ENCODE data around the gene PSD2.
"Not testable (repeated sequence)": the region's sequence is repeated elsewhere in the genome, so short reads cannot be mapped to it uniquely, and the experiment has no call there.

The PSD2 gene

GRCh38 chr5:139792218-139792617 is 3.4 kb upstream of the PSD2 start:
- DNase-seq, result no peak

DNA sequence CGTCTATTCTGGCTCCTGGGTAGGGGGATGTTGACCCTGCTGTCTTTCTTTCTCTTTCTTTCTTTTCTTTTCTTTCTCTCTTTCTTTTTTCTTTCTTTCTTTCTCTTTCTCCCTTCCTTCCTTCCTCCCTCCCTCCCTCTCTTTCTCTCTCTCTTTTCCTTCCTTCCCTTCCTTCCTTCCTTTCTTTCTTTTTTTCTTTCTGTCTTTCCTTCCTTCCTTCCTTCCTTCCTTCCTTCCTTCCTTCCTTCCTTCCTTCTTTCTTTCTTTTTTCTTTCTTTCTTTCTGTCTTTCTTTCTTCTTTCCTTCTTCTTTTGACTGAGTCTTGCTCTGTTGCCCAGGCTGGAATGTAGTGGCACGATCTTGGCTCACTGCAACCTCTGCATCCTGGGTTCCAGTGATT is 3.0 kb upstream of the PSD2 start:
- not testable (repeated sequence) for DNase-seq

DNA sequence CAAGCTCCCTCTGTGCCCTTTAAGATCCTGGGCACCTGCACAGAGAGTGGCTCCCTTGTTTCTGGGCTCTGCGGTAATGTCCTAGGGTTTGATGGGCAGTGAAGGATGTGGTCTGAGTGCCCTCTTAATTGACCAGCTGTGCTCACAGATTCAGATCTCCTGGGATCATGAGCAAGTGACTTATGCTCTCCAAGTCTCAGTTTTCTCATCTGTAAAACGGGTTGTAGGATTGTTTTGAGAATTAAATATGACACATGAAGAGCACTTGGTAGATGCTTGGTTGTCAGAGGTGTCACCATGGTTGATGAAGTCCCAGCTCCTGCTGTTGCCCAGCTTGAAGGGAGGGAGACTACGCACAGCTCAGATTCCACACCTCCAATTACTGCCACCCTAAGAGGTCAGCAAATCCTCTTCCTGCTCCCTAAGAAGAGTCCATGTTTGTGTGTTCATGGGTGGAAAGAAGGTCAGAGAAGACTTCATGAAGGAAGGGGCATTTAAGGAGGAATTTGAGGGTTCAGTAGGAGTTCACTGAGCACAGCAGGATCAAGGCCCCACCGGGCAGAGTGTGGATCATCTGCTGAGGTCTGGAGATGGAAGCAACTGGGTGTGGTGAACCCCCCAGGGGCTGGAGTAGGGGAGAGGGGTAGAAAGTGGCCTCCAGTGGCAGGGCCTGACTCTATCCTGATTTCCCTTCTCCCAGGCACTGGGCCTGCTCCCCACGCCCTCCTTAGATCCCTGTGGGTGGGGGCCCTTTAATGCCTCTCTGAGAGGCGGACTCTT is 1.4 kb upstream of the PSD2 start:
- DNase-seq, result no peak

DNA sequence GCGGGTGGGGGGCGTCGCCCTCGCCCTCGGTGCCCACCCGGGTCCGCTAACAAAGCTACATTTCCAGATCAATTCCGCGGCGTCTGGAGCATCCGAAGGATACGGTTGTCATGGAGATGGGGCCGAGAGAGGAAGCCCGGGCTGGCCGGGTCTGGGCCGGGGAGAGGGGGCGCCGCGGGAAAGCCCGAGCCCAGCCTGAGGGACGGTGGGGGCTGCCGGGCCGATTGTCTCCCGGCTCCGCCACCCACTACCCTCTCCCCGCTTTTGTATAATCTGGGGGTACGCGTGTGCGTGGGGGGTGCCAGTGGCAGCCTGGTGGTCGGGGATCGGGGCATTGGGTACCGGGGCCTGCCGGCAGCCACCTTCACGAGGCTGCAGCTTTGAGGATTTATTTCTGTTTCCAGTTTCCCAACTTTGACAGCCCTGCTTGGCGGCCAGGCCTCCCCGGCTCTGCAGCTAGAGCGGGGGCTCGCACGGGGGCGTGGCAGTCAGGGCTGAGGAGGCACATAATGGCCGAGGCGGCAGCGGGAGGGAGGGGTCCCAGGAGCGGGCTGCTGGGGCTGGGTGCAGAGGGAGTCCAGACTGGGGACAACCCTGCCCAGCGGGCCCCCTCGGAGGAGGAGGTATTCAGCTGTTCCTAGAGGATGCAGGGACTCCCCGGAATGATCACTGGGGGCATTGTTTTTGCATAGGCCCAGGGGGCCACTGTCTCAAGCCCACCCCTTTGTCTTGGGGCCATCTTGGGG is 626 bp downstream of the PSD2 start:
- peak in 1 of 3 donors; percentile 11 for DNase-seq

GRCh38 chr5:139797335-139797734 is 1.7 kb downstream of the PSD2 start:
- no peak for DNase-seq

GRCh38 chr5:139797856-139798510 is 2.4 kb downstream of the PSD2 start:
- no peak for DNase-seq

DNA sequence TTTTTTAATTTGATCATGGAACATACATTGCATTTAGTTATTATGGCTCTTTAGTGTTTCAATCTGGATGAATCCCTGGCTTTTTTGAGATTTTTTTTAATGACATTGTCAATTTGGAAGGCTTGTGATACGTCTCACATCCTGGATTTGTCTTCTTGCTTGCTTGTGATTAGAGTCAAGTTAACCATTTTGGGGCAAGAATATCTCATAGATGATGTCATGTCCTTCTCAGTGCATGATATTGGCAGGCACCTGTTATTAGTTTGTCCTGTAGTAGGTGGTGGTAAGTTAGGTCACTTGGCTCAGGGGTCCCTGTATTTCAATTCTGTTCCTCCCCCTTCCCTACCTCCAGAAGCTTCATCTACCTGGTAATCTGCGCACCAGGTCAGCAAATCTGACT is 3.3 kb downstream of the PSD2 start:
- no peak for DNase-seq

DNA sequence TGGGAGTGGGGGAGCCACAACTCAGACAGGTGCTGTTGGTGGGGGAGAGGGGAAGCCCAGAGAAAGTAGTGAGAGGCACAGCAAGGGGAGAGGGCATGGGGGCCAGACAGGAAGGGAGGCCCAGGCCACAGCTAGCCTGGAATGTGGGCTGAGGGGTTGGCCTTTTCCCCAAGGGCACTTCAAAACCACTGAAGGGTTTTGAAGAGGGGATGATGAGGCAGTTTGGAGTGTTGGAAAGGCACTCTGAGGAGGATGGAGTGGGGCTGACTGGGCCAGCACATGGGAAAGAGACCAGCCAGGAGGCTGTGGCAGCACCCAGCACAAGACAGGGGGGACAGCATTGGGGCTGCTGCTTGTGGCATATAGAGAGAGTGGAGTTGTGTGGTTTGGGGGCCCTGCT is 3.8 kb downstream of the PSD2 start:
- no peak for DNase-seq

DNA sequence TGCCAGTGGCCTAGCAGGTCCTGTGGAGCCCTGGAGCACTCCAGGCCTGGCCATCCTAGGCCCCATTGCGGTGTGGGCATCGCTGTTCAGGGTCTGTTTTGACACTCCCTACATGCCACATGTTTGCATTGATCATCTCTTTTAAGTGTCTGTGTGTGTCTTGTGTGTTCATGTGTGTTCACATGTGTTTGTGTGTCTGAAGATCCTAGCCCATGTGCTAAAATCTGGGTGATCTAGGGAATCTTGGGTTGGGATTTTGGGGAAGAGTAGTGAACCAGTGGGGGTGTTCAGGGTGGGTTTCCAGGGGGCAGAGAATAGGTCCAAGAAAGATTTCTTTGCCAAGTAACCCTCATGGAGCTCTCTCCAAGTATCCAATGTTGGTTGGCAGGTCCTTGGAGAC is 8.4 kb downstream of the PSD2 start:
- no peak for DNase-seq

GRCh38 chr5:139804800-139805397 is 9.3 kb downstream of the PSD2 start:
- DNase-seq, result no peak

- DNase-seq, result no peak
Observed at GRCh38 chr5:139805545-139805944, 9.9 kb downstream of the PSD2 start.

GRCh38 chr5:139806111-139806510 is 10.5 kb downstream of the PSD2 start:
- DNase-seq, result no peak

- DNase-seq, result no peak
Observed at GRCh38 chr5:139806726-139807646, 11.4 kb downstream of the PSD2 start.

GRCh38 chr5:139807647-139808030 is 12.0 kb downstream of the PSD2 start:
- DNase-seq, result no peak

- peak; percentile 42 to 72 (median 50) for DNase-seq
Observed at GRCh38 chr5:139808481-139809330, 13.1 kb downstream of the PSD2 start.

DNA sequence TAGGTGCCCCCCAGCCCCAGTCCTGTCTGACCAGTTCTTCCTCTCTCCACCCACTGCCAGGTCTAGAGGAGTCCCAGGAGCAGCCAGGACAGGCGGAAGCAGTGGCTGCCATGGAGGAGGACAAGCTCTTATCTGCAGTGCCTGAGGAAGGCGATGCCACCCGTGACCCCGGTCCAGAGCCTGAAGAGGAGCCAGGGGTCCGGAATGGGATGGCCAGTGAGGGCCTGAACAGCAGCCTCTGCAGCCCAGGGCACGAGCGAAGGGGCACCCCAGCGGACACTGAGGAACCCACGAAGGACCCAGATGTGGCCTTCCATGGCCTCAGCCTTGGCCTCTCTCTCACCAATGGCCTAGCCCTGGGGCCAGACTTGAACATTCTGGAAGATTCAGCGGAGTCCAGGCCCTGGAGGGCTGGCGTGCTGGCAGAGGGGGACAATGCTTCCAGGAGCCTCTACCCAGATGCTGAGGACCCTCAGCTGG is 13.8 kb downstream of the PSD2 start:
- DNase-seq, result no peak

DNA sequence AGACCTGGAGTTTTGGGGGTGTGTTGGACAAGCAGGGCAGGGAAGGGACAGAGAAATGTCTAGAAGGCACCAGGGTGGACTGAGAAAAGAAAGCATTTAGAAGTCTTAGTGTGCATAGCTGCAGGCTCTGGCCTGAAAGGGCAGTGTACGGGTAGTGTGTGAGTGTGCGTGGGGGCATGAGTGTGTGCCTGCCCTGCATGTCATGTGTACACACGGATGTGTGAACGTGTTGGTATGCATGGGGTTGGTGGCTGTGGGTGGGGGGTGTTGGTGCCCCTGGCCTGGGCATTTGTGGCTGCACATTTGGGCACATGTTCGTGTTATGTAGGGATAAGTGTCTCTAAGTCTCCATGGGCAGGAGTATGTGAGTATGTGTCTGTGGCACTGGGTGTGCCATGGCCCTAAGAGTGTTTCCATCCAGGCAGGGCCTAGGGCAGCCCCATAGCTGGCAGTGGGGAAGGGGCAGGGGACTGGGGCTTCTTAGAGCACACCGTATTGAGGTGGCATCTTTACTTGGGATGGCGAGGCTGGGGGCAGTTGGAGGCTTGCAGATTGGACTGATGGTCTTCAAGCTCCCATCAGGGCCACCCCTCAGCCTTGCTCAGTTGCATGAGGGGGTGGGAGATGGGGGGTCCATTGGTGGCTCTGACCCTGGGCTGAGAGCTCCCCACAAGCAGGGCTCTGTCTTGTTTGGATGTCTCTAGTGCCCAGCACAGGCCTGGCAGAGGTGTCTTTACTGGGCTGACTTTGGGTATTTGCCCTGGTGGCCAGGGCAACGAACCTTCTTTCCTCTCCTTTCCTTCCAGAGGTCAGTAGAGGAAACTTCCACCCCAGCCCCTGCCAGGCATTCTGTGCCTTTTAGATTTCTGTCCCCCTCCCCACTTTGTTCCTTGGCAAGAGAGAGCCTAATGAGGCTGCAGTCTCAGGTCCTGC is 15.0 kb downstream of the PSD2 start:
- DNase-seq, result no peak

DNA sequence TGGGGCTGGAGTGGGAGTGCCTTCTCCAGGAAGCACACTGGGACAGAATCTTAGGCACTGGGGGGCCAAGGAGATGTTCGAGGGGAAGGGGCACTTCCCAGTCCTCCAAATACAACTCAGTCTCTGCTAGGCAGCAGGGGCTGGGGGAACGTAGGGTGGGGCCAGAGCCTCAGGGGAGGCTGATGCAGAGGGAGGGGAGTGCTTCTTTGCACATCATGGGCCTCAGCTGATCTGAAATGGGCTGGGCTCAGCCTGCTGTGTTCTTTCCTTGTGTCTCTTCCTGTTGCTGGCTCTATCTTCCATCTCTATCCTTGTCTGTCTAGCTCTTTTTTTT is 15.6 kb downstream of the PSD2 start:
- no peak for DNase-seq

DNA sequence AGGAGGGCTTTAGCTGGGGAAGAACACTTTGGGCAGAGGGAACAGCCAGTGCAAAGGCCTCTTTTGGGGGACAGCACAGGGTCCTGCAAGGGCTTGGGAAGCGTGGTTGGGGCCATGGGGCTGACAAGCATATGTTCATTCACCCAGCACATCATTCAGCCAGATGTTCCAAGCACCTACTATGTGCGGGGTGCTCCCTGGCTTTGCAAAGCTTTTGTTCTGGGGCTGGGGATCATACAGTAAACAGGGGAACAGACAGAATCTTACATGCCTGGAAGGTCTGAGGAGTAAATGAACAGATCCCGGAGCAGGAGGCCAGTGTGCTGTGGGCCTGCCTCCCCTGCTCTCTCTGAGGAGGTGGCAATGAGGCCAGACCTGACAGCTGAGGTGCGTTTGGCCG is 16.7 kb downstream of the PSD2 start:
- no peak for DNase-seq

Measured in suppressor macrophage treated with lipopolysaccharide for 1 hour (primary cell).